Stomach (tissue), 9 donors: Measurements from ENCODE around the gene NPY. TPM values are rescaled to one million over a fixed set of nuclear protein-coding genes. Genes with fewer than 3 reads are reported as not detected.

ENCODE experiments used
- DNase-seq, 2 donors: peaks; one replicate each; pipeline versions ENCODE4 v3.0.0 to v3.0.0-alpha.2; 2013 to 2019
- H3K27ac ChIP-seq, 5 donors: fragments of 200-600 bp in 4 of 5; sonication (generic) in 4 of 5; one replicate each; pipeline ENCODE4 v1.5.1; 2013 to 2019; ENCODE audit warnings: mild to moderate bottlenecking in 1 of 5, moderate library complexity in 1 of 5
- H3K27me3 ChIP-seq, 3 donors: fragments of 200-600 bp; sonication (generic); one replicate each; pipeline ENCODE4 v1.5.1; 2017 to 2019; ENCODE audit warnings: mixed run types in 1 of 3
- H3K36me3 ChIP-seq, 4 donors: fragments of 200-600 bp; sonication (generic); 1 replicate in 3 of 4; 2 replicates in 1 of 4; pipeline ENCODE4 v1.5.1; 2016 to 2019
- H3K4me1 ChIP-seq, 4 donors: fragments of 200-600 bp; sonication (generic); one replicate each; pipeline ENCODE4 v1.5.1; 2016 to 2019
- H3K4me3 ChIP-seq, 4 donors: fragments of 200-600 bp; sonication (generic) in 3 of 4; one replicate each; pipeline ENCODE4 v1.5.1; 2016 to 2019; ENCODE audit warnings: mild to moderate bottlenecking in 1 of 4
- H3K9me3 ChIP-seq, 4 donors: fragments of 200-600 bp; sonication (generic); one replicate each; pipeline ENCODE4 v1.5.1; 2016 to 2019
- CTCF ChIP-seq, 7 experiments: fragments of 450-650 bp in 4 of 7; fragments of 200-600 bp in 3 of 7; sonication (generic) in 3 of 7; IDR thresholded peaks; one replicate each; pipeline ENCODE4 v1.5.1; 2016 to 2019; ENCODE audit warnings: antibody characterized with exemption in 7 of 7, control low read depth in 2 of 7, mild to moderate bottlenecking in 1 of 7
- EP300 ChIP-seq: sonication (generic); formaldehyde crosslinking; IDR thresholded peaks from one replicate; pipeline ENCODE4 v1.6.1; 2017; ENCODE audit warnings: antibody characterized with exemption
- POLR2A ChIP-seq, 4 donors: fragments of 450-650 bp; IDR thresholded peaks; one replicate each; pipeline ENCODE4 v1.6.1; 2016; ENCODE audit warnings: antibody characterized with exemption in 4 of 4, control low read depth in 2 of 4, mild to moderate bottlenecking in 1 of 4, moderate library complexity in 1 of 4
- POLR2AphosphoS5 ChIP-seq, 3 donors: sonication (generic); formaldehyde crosslinking; IDR thresholded peaks; one replicate each; pipeline ENCODE4 v1.6.1; 2016; ENCODE audit warnings: antibody characterized with exemption in 3 of 3
- WGBS, 5 donors: extraction: QIAGEN DNeasy Blood & Tissue Kit in 3 of 5; methylation state at CpG; one replicate each; pipeline versions ENCODE4 v1.1.5 to v1.1.7; 2013 to 2018; 5-methylcytosine and 5-hydroxymethylcytosine counted together
- intact Hi-C: fragments of 100-400 bp; cut with DNase I; formaldehyde crosslinking; loops from one replicate; pipeline ENCODE4 v1.15.1; 2023; ENCODE audit warnings: low total_unique reads
- polyA plus RNA-seq, 3 donors: library from polyadenylated mRNA; stranded (reverse); fragments of 200-250 nt; gene quantifications; one replicate each; pipeline ENCODE4 v1.2.3, GENCODE V29; 2013
- total RNA-seq, 5 donors: library from RNA; depleted of rRNA; stranded (reverse); fragments of >200 nt; gene quantifications; one replicate each; pipeline versions ENCODE4 v1.1.0 to v1.2.3, GENCODE V29; 2014 to 2016
- donor health status: healthy with polysubstance abuse.
- donor health status: Bipolar disorder and iron deficiency.
- donor health status: healthy.

The NPY gene
- total and polyA plus RNA-seq, 8 donors = 2.6 to 19.2 (median 4.6) TPM; not detected in 4

- no peak for TF ChIP-seq POLR2AphosphoS5 (IDR thresholded peaks at IDR 0.05)
- no peak for TF ChIP-seq CTCF (IDR thresholded peaks at IDR 0.05)
- TF ChIP-seq POLR2A (IDR thresholded peaks at IDR 0.05) = no peak
- no peak for TF ChIP-seq EP300
- Histone ChIP-seq H3K27ac (no peak overlapping the region), H3K4me1 (no peaks in the 10 kb centered on the region), H3K27me3 (no peaks in the 10 kb centered on the region), H3K9me3 (no peaks in the 10 kb centered on the region), H3K36me3 (no peaks in the 10 kb centered on the region), H3K4me3 (no peak overlapping the region)
- no peak for DNase-seq
- intact Hi-C loops = no loop called here
- WGBS, 5 donors = 53 to 72% (median 59%) methylated on average over 3 of the region's 3 CpGs
Observed at GRCh38 chr7:24312588-24312987, 28.6 kb downstream of the NPY start.

DNA sequence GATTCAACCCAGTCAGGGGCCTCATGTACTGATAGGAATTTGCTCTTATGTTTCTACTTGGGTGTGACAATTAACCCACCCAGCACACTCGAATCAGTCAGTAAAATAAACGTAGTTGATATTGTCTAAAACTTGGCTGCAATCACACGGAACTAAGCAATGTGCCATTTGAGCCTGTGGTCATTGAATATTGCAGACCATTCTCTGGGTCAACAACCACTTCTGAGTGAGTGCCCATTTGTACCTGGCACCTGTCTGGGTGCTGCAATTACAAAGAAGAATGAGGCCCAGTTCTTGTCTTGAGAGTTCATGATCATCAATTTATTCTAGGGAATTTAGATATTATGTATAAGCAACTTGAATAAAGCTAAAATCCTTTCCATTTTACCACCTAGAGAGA lies 29.8 kb downstream of the NPY start:
- intact Hi-C loops = no loop called here
- H3K27ac ChIP-seq = no peak overlapping the region
- H3K36me3 ChIP-seq = no peaks in the 10 kb centered on the region
- 16 to 30% (median 23%) methylated on average over 3 of the region's 3 CpGs for WGBS, 5 donors
- H3K9me3 ChIP-seq = no peaks in the 10 kb centered on the region
- TF ChIP-seq POLR2AphosphoS5 (IDR thresholded peaks at IDR 0.05) (no peak), POLR2A (IDR thresholded peaks at IDR 0.05) (no peak), EP300 (no peak), CTCF (IDR thresholded peaks at IDR 0.05) (no peak)
- H3K4me3 ChIP-seq = no peak overlapping the region
- no peak for DNase-seq
- no peaks in the 10 kb centered on the region for H3K4me1 ChIP-seq
- H3K27me3 ChIP-seq = no peaks in the 10 kb centered on the region

GRCh38 chr7:24316340-24316739 lies 32.4 kb downstream of the NPY start:
- no peak for TF ChIP-seq POLR2A (IDR thresholded peaks at IDR 0.05)
- no peak for TF ChIP-seq POLR2AphosphoS5 (IDR thresholded peaks at IDR 0.05)
- no peak for TF ChIP-seq CTCF (IDR thresholded peaks at IDR 0.05)
- TF ChIP-seq EP300 = no peak
- H3K4me3 ChIP-seq = no peak overlapping the region
- H3K27me3 ChIP-seq = no peaks in the 10 kb centered on the region
- no peaks in the 10 kb centered on the region for H3K36me3 ChIP-seq
- DNase-seq = no peak
- 72 to 93% (median 85%) methylated on average over 6 of the region's 6 CpGs for WGBS, 5 donors
- intact Hi-C loops = no loop called here
- H3K27ac ChIP-seq = no peak overlapping the region
- H3K4me1 ChIP-seq = no peaks in the 10 kb centered on the region
- H3K9me3 ChIP-seq = no peaks in the 10 kb centered on the region

GRCh38 chr7:24318326-24318725 lies 34.3 kb downstream of the NPY start:
- no peaks in the 10 kb centered on the region for H3K9me3 ChIP-seq
- 63 to 80% (median 74%) methylated on average over 6 of the region's 6 CpGs for WGBS, 5 donors

More at GRCh38 chr7:24318326-24318725, 34.3 kb downstream of the NPY start:
- intact Hi-C loops = no loop called here
- Histone ChIP-seq H3K4me3 (no peak overlapping the region), H3K4me1 (no peaks in the 10 kb centered on the region), H3K36me3 (no peaks in the 10 kb centered on the region), H3K27ac (no peak overlapping the region), H3K27me3 (no peaks in the 10 kb centered on the region)
- TF ChIP-seq EP300 (no peak), POLR2AphosphoS5 (IDR thresholded peaks at IDR 0.05) (no peak), POLR2A (IDR thresholded peaks at IDR 0.05) (no peak), CTCF (IDR thresholded peaks at IDR 0.05) (no peak)
- no peak for DNase-seq
